SK-N-SH treated with all-trans-retinoic acid at 6 μM for 48 hours (cell line): ENCODE measurements around the gene GPM6B.

Experiments
- ATAC-seq: fragments of 200-7000 bp; cut with Tn5 transposase; 3 replicates; pipeline ENCODE4 v1.9.1; 2020; ENCODE audit warnings: mild to moderate bottlenecking, moderate library complexity
- BACH2 ChIP-seq: fragments of 250-450 bp; sonication (Bioruptor Pico); IDR thresholded peaks from 2 replicates; pipeline ENCODE4 v1.9.0; 2021; ENCODE audit warnings: mild to moderate bottlenecking, borderline replicate concordance
- CREB5 ChIP-seq: fragments of 250-450 bp; sonication (Bioruptor Pico); IDR thresholded peaks from 2 replicates; pipeline ENCODE4 v1.5.1; 2020; ENCODE audit warnings: low read depth, mild to moderate bottlenecking, moderate library complexity
- CSDC2 ChIP-seq: fragments of 250-450 bp; sonication (Bioruptor Pico); IDR thresholded peaks from 2 replicates; pipeline ENCODE4 v1.5.0; 2020; ENCODE audit warnings: mild to moderate bottlenecking, moderate library complexity
- CSRNP3 ChIP-seq: fragments of 250-450 bp; sonication (Bioruptor Pico); IDR thresholded peaks from 2 replicates; pipeline ENCODE4 v1.5.1; 2021; ENCODE audit warnings: mild to moderate bottlenecking, moderate library complexity
- GLIS3 ChIP-seq: fragments of 250-450 bp; sonication (Bioruptor Pico); IDR thresholded peaks from 2 replicates; pipeline ENCODE4 v1.5.0; 2020; ENCODE audit warnings: mild to moderate bottlenecking, moderate library complexity
- ISL1 ChIP-seq: fragments of 250-450 bp; sonication (Bioruptor Pico); IDR thresholded peaks from 2 replicates; pipeline ENCODE4 v2.1.2; 2022; ENCODE audit warnings: mild to moderate bottlenecking, moderate library complexity
- PATZ1 ChIP-seq: fragments of 250-450 bp; sonication (Bioruptor Pico); IDR thresholded peaks from 2 replicates; pipeline ENCODE4 v1.8.0; 2020; ENCODE audit warnings: mild to moderate bottlenecking, moderate library complexity, borderline replicate concordance
- POU6F1 ChIP-seq: fragments of 250-450 bp; sonication (Bioruptor Pico); IDR thresholded peaks from 2 replicates; pipeline ENCODE4 v1.8.0; 2021; ENCODE audit warnings: low read depth, mild to moderate bottlenecking, moderate library complexity, borderline replicate concordance
- TOX ChIP-seq: fragments of 250-450 bp; sonication (Bioruptor Pico); IDR thresholded peaks from 2 replicates; pipeline ENCODE4 v1.8.0; 2021; ENCODE audit warnings: mild to moderate bottlenecking, moderate library complexity, borderline replicate concordance
- TSHZ2 ChIP-seq: fragments of 250-450 bp; sonication (Bioruptor Pico); IDR thresholded peaks from 2 replicates; pipeline ENCODE4 v1.5.0; 2020; ENCODE audit warnings: mild to moderate bottlenecking, moderate library complexity
- ZC3H10 ChIP-seq: fragments of 250-450 bp; sonication (Bioruptor Pico); IDR thresholded peaks from 2 replicates; pipeline ENCODE4 v1.5.1; 2021; ENCODE audit warnings: mild to moderate bottlenecking, moderate library complexity
- ZFP3 ChIP-seq: fragments of 250-450 bp; sonication (Bioruptor Pico); IDR thresholded peaks from 2 replicates; pipeline ENCODE4 v1.5.0; 2020; ENCODE audit warnings: mild to moderate bottlenecking, moderate library complexity
- ZFP30 ChIP-seq: fragments of 450-650 bp; formaldehyde crosslinking; IDR thresholded peaks from 2 replicates; pipeline ENCODE4 v1.5.0; 2022; ENCODE audit warnings: mild to moderate bottlenecking, moderate library complexity
- ZNF565 ChIP-seq: fragments of 450-650 bp; formaldehyde crosslinking; conservative IDR thresholded peaks from 2 replicates; pipeline ENCODE4 v1.5.0; 2020; ENCODE audit warnings: low read depth, mild to moderate bottlenecking, moderate library complexity
- ZNF8 ChIP-seq: fragments of 450-650 bp; formaldehyde crosslinking; IDR thresholded peaks from 2 replicates; pipeline ENCODE4 v1.5.0; 2020; ENCODE audit warnings: mild to moderate bottlenecking, moderate library complexity

The GPM6B gene

GRCh38 chrX:13827298-13828090, 10.6 kb upstream of the GPM6B start:
- TF ChIP-seq ZNF8 (CRISPR knock-in tag) (no peak), ZFP3 (CRISPR knock-in tag) (no peak), TOX (CRISPR knock-in tag) (no peak), CSDC2 (no peak), ZNF565 (CRISPR knock-in tag) (no peak), POU6F1 (CRISPR knock-in tag) (no peak), ZC3H10 (no peak), TSHZ2 (CRISPR knock-in tag) (no peak), BACH2 (CRISPR knock-in tag) (no peak), PATZ1 (CRISPR knock-in tag) (no peak), CSRNP3 (no peak), ISL1 (CRISPR knock-in tag) (no peak), ZFP30 (CRISPR knock-in tag) (no peak), CREB5 (CRISPR knock-in tag) (no peak)
- no peak for ATAC-seq

- no peak for ATAC-seq
Observed at GRCh38 chrX:13826770-13827169, 9.9 kb upstream of the GPM6B start.

More at GRCh38 chrX:13826770-13827169, 9.9 kb upstream of the GPM6B start:
- TF ChIP-seq CSRNP3 (no peak), CREB5 (CRISPR knock-in tag) (no peak), GLIS3 (CRISPR knock-in tag) (no peak), ZFP30 (CRISPR knock-in tag) (no peak)
- TF ChIP-seq, all 23 proteins: peak for 0
